GM18508 (cell line): Measurements from ENCODE around the gene COG3.

Source experiments
- ATAC-seq: cut with Tn5 transposase; IDR thresholded peaks from one replicate; pipeline ENCODE4 v1.9.1; 2021; ENCODE audit warnings: moderate number of reproducible peaks; ENCODE audit not compliant: insufficient read depth, unreplicated experiment

The COG3 gene

GRCh38 chr13:45541806-45542205, 77.1 kb downstream of the COG3 start:
- ATAC-seq: no peak

- no peak for ATAC-seq
Observed at GRCh38 chr13:45542391-45542790, 77.7 kb downstream of the COG3 start.

- no peak for ATAC-seq
Observed at GRCh38 chr13:45542878-45543277, 78.1 kb downstream of the COG3 start.

GRCh38 chr13:45544520-45544919, 79.8 kb downstream of the COG3 start:
- ATAC-seq: no peak

GRCh38 chr13:45545686-45546409, 81.1 kb downstream of the COG3 start:
- no peak for ATAC-seq

GRCh38 chr13:45546410-45546765, 81.6 kb downstream of the COG3 start:
- no peak for ATAC-seq

GRCh38 chr13:45548281-45548680, 83.5 kb downstream of the COG3 start:
- ATAC-seq: no peak

GRCh38 chr13:45554604-45555109, 89.9 kb downstream of the COG3 start:
- ATAC-seq: no peak

- no peak for ATAC-seq
Observed at GRCh38 chr13:45564133-45564776, 99.5 kb downstream of the COG3 start.

GRCh38 chr13:45565331-45565730, 100.6 kb downstream of the COG3 start:
- ATAC-seq: no peak

- ATAC-seq: no peak
Observed at GRCh38 chr13:45575146-45575829, 110.5 kb downstream of the COG3 start.

GRCh38 chr13:45575830-45576180, 111.1 kb downstream of the COG3 start:
- no peak for ATAC-seq

- ATAC-seq: no peak
Observed at GRCh38 chr13:45576466-45576865, 111.7 kb downstream of the COG3 start.

GRCh38 chr13:45582408-45583076, 117.8 kb downstream of the COG3 start:
- no peak for ATAC-seq

- no peak for ATAC-seq
Observed at GRCh38 chr13:45584816-45585215, 120.1 kb downstream of the COG3 start.
